Adipocyte (in vitro differentiated cells): Measurements from ENCODE around the gene ZNHIT6.
"Not testable (repeated sequence)": the region's sequence is repeated elsewhere in the genome, so short reads cannot be mapped to it uniquely, and the experiment has no call there.

Experiments
- DNase-seq: peaks from one replicate; pipeline ENCODE4 v3.0.0-alpha.2; 2015; ENCODE audit warnings: low read depth
- H3K27me3 ChIP-seq: replicated peaks from 2 replicates; pipeline ENCODE4 v1.7.0; 2013; ENCODE audit warnings: mild to moderate bottlenecking, low read length, moderate library complexity; ENCODE audit not compliant: control insufficient read depth, insufficient read depth
- H3K36me3 ChIP-seq: 2 replicates; pipeline ENCODE4 v1.7.0; 2013; ENCODE audit warnings: low read length, mild to moderate bottlenecking, moderate library complexity; ENCODE audit not compliant: control insufficient read depth, insufficient read depth, severe bottlenecking
- H3K4me1 ChIP-seq: 2 replicates; pipeline ENCODE4 v1.7.0; 2013; ENCODE audit warnings: mild to moderate bottlenecking, low read length, moderate library complexity; ENCODE audit not compliant: control insufficient read depth, insufficient read depth
- H3K4me3 ChIP-seq: 2 replicates; pipeline ENCODE4 v1.7.0; 2013; ENCODE audit warnings: mild to moderate bottlenecking, low read length, moderate library complexity
- H3K9ac ChIP-seq: 2 replicates; pipeline ENCODE4 v1.7.0; 2013; ENCODE audit warnings: mild to moderate bottlenecking, low read length, moderate library complexity
- H3K9me3 ChIP-seq: 2 replicates; pipeline ENCODE4 v1.7.0; 2013; ENCODE audit warnings: mild to moderate bottlenecking, low read length, moderate library complexity; ENCODE audit not compliant: control insufficient read depth

Gene ZNHIT6, protein sequence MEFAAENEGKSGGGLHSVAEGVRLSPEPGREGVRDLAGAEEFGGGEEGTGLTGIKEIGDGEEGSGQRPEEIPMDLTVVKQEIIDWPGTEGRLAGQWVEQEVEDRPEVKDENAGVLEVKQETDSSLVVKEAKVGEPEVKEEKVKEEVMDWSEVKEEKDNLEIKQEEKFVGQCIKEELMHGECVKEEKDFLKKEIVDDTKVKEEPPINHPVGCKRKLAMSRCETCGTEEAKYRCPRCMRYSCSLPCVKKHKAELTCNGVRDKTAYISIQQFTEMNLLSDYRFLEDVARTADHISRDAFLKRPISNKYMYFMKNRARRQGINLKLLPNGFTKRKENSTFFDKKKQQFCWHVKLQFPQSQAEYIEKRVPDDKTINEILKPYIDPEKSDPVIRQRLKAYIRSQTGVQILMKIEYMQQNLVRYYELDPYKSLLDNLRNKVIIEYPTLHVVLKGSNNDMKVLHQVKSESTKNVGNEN

DNA sequence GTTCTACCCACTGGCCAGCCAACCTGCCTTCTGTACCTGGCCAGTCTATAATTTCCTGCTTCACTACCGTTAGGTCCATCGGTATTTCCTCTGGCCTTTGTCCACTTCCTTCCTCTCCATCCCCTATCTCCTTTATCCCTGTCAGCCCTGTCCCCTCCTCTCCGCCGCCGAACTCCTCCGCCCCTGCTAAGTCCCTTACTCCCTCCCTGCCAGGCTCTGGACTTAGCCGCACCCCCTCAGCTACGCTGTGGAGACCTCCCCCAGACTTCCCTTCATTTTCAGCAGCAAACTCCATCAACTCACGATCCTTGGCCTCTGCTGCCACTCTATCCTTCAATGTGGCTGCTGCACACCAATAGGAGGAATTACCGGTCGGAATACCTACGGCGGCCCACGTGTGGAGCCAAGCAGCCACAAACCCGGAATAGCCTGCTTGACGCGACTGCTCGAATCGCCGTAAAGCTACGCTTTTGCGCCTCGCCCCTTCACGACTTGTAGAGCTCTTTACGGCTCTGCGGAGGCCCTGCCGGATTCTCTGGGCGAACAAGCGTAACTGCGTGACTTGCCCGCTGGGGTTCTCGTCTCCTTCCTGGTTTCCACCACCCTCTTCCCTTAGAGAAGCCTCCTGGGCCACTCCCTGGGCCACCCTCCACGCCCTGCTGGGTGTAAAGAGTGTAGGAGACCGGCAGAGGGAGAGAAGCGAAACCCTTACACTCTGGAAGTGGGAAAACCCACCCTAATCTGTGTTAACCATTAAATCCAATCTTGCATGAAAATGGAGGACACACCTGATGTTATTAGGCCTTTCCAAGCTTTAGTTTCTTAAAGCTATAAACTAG is at the start of gene ZNHIT6:
Gene ZNHIT6, minus strand, starts transcription at position 444 of the 839 bp plus-strand sequence. Its CDS starts 149 bp downstream, at position 295.
- peaks cover 29% of the 10 kb centered on the region for H3K36me3 ChIP-seq
- peak within 1 kb of the TSS; percentile 95 for H3K9ac ChIP-seq
- H3K4me3 ChIP-seq = peak within 1 kb of the TSS; percentile 98
- peak; percentile 97 for DNase-seq
- H3K27me3 ChIP-seq = no peaks in the 10 kb centered on the region
- peaks cover 17% of the 10 kb centered on the region for H3K4me1 ChIP-seq
- no peaks in the 10 kb centered on the region for H3K9me3 ChIP-seq

DNA sequence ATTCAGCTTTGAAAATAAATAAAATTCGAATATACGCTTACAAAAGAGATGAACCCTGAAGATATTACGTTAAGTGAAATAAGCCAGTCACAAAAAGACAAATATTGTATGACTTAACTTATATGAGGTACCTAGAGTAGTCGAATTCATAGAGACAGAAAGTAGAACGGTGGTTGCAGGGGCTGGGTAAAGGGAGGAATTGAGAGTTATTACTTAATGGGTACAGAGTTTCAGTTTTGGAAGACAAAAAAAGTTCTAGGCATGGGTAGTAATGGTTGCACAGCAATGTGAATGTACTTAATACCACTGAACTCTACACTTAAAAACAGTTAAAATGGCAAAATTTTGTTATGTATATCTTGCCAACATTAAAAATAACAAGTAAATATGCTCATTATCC is 48.6 kb upstream of the ZNHIT6 start:
- Histone ChIP-seq H3K4me1 (no peaks in the 10 kb centered on the region), H3K9me3 (no peaks in the 10 kb centered on the region), H3K27me3 (no peaks in the 10 kb centered on the region), H3K36me3 (no peaks in the 10 kb centered on the region), H3K4me3 (no peak overlapping the region), H3K9ac (no peak overlapping the region)
- DNase-seq = no peak

DNA sequence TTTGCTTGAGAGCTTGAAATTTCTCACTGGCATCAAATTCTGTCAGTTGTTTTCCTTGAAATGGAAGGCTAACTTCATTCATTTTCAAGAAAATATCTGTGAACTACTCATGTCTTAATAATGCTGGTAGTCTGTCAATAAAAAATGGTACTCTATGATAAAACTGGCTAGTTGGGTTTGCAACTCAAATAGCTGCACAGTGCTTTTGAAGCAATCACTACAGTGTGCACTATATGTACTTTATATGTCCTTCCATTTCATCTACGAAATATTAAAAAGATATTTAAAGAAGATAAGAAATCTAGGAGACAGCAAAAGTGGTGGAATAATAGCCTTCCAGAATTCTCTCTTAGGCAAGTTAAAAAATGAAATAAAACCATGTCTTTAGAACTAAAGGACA is 39.9 kb upstream of the ZNHIT6 start:
- H3K9ac ChIP-seq = no peak overlapping the region
- H3K27me3 ChIP-seq = no peaks in the 10 kb centered on the region
- no peaks in the 10 kb centered on the region for H3K9me3 ChIP-seq
- no peak for DNase-seq
- no peak overlapping the region for H3K4me3 ChIP-seq
- no peaks in the 10 kb centered on the region for H3K4me1 ChIP-seq
- no peaks in the 10 kb centered on the region for H3K36me3 ChIP-seq

DNA sequence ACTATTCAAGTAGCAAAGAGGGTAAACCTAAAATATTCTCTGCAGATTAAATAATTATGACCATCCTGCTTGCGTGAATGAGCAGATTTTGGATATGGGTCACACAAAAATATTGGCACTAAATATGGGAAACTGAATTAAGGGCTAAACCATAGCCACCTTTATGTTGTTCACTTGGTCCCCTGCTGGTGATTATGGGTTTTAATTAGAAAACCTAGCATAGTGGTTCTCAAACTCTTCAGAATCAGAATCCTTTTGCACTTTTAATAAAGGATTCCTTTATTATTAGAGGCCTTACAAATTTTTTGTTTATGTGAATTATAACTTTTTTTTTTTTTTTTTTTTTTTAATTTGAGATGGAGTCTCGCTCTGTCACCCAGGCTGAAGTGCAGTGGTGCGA is 38.5 kb upstream of the ZNHIT6 start:
- Histone ChIP-seq H3K4me3 (no peak overlapping the region), H3K4me1 (no peaks in the 10 kb centered on the region), H3K27me3 (no peaks in the 10 kb centered on the region), H3K9me3 (no peaks in the 10 kb centered on the region), H3K9ac (no peak overlapping the region), H3K36me3 (no peaks in the 10 kb centered on the region)
- no peak for DNase-seq

DNA sequence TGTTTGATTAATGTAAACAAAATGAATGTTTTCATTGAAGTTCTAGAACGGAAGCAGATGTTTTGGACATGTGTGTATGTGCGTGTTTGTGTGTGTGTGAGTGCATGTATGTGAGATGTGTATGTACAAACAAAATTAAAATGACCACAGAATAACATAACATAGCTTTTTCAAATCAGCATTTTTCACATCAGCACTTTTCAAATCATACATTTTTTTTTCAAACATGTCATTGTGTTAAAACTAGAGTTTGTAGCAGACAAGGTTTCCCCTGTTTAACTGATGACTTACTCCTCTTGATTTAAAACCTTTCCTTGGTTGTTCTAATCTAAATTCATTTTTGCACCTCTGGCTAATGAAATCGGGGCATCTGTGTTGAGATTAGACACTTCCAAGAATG is 35.6 kb upstream of the ZNHIT6 start:
- Histone ChIP-seq H3K9me3 (no peaks in the 10 kb centered on the region), H3K27me3 (no peaks in the 10 kb centered on the region), H3K9ac (no peak overlapping the region), H3K4me1 (no peaks in the 10 kb centered on the region), H3K36me3 (no peaks in the 10 kb centered on the region), H3K4me3 (no peak overlapping the region)
- no peak for DNase-seq

DNA sequence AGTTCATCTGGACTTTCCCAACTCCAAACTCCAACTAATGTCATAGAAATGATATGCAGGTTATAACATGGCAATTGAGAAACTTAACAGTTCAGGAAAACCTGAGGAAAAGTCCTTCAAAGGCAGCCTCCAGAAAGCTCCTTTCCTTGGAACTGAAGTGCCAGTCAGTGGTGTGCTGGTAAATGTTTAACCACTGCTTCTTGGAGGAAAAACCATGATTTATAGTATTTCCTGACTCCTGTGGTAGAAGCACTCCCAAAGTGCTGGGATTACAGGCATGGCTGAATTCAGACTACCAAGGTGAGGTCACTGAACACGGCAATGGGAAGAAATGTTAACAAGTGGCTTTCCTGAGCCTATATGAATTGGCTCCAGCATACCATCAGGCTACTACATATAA is 26.7 kb upstream of the ZNHIT6 start:
- H3K9me3 ChIP-seq = no peaks in the 10 kb centered on the region
- H3K9ac ChIP-seq = no peak overlapping the region
- H3K4me3 ChIP-seq = no peak overlapping the region
- no peaks in the 10 kb centered on the region for H3K36me3 ChIP-seq
- no peaks in the 10 kb centered on the region for H3K27me3 ChIP-seq
- H3K4me1 ChIP-seq = no peaks in the 10 kb centered on the region
- DNase-seq = no peak

DNA sequence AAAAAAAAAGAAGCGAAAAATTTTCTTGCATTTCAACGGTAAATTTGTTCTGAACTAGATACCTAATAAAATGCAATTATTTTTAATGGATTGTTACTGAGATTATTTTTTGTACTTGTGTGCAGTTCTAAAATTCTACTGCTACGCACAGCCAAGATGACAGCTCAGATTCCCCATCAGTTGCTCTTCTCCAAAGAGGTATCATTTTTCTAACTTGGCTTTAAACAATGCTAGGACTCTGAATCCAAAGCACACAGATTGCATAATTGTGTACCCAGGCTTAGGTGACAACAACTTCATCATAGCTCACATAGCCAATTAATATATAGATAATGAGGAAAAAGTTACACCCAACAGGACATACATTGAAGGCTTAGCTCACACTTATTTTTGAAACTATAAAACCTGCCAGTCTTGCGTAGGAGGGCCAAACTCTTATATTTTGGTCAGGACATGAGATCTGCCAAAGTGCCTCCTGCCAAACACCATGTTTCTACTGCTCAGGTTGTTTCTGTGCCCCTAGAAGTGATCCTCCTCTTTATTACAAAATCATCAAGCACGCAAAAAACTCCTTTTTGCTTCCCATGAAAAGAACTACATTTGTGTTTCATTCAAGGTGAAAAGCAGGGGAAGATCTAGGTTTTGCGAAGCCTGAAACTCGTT is 10.6 kb upstream of the ZNHIT6 start:
- Histone ChIP-seq H3K27me3 (no peaks in the 10 kb centered on the region), H3K4me1 (no peaks in the 10 kb centered on the region), H3K9ac (no peak overlapping the region), H3K4me3 (no peak overlapping the region), H3K36me3 (no peaks in the 10 kb centered on the region), H3K9me3 (peaks cover 28% of the 10 kb centered on the region)
- no peak for DNase-seq

DNA sequence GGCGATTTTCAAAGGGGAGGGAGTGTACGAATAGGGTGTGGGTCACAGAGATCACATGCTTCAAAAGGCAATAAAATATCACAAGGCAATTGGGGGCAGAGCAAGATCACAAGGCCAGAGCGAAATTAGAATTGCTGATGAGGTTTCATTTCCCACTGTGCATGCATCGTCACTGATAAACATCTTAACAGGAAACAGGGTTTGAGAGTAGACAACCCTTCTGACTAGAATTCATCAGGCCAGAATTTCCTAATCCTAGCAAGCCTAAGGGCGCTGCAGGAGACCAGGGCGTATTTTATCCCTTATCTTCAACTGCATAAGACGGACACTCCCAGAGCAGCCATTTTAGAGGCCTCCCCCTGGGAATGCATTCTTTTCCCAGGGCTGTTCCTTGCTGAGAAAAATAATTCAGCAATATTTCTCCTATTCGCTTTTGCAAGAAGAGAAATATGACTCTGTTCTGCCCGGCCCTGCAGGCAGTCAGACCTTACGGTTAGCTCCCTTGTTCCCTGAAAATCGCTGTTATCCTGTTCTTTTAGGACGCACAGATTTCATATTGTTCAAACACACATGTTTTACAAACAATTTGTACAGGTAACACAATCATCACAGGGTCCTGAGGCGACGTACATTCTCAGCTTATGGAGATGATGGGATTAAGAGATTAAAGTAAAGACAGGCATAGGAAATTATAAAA is 6.3 kb upstream of the ZNHIT6 start:
- not testable (repeated sequence) for H3K9me3 ChIP-seq, H3K27me3 ChIP-seq, H3K4me1 ChIP-seq, DNase-seq, H3K9ac ChIP-seq, H3K36me3 ChIP-seq, H3K4me3 ChIP-seq

DNA sequence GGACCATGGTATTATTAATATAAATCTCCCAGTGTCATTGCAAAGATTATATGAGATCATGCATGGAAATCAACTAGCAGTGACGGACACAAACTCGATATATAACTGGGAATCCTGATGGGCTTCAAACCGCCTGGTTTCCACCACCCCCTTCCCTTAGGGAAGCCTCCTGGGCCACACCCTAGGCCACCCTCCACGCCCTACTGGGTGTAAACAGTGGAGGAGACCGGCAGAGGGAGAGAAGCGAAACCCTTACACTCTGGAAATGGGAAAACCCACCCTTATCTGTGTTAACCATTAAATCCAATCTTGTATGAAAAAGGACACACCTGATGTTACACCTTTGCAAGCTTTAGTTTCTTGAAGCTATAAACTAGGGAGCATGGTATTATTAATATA is 595 bp upstream of the ZNHIT6 start:
- H3K36me3 ChIP-seq = peaks cover 23% of the 10 kb centered on the region
- peak overlapping the region; percentile 95 for H3K9ac ChIP-seq
- no peaks in the 10 kb centered on the region for H3K27me3 ChIP-seq
- H3K4me1 ChIP-seq = peaks cover 17% of the 10 kb centered on the region
- DNase-seq = no peak
- peak overlapping the region; percentile 98 for H3K4me3 ChIP-seq
- H3K9me3 ChIP-seq = peaks cover 2% of the 10 kb centered on the region

DNA sequence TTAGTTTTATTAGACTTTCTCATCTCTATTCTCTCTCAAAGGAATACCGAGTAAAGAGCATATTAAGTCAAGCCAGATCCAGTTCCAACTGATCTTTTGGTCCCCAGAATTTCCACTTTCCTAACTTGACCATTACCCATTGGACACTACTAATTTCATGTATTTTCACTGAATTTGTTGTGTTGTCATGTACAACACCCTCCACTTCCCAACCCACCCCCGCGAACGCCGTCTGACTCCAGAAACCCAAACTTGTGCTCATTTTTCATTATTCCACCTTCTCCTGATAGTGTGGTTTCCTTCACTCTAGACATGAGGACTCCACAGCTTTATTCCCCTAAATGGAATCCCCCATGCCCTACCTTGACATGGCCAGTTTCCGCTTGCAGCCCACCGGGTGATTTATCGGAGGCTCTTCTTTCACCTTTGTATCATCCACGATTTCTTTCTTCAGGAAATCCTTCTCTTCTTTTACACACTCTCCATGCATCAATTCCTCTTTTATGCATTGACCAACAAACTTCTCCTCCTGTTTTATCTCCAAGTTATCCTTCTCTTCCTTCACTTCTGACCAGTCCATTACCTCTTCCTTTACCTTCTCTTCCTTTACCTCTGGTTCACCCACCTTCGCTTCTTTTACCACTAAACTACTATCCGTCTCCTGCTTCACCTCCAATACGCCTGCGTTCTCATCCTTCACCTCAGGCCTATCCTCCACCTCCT is 805 bp downstream of the ZNHIT6 start:
- Histone ChIP-seq H3K9me3 (no peaks in the 10 kb centered on the region), H3K9ac (peak overlapping the region; percentile 95), H3K4me1 (peaks cover 17% of the 10 kb centered on the region), H3K36me3 (peaks cover 36% of the 10 kb centered on the region), H3K4me3 (peak overlapping the region; percentile 98), H3K27me3 (no peaks in the 10 kb centered on the region)
- DNase-seq = peak; percentile 26
